H1 (cell line): ENCODE data around the gene FAM53B.

Experiments used
- ASH2L ChIP-seq: fragments of 200-600, 300-600 bp; sonication (generic); IDR thresholded peaks from one replicate; pipeline ENCODE4 v1.7.1; 2017; ENCODE audit warnings: low read length
- BCL11A ChIP-seq, 2 experiments: IDR thresholded peaks; one replicate each; pipeline ENCODE4 v1.6.1; 2011; ENCODE audit warnings: low read depth in 2 of 2, low read length in 2 of 2, mild to moderate bottlenecking in 2 of 2
- EP300 ChIP-seq, 2 experiments: IDR thresholded peaks; 1 replicate in 1 of 2; 2 replicates in 1 of 2; pipeline ENCODE4 v1.6.1; 2011 to 2012; ENCODE audit warnings: low read depth in 2 of 2, low read length in 2 of 2, mild to moderate bottlenecking in 2 of 2, borderline replicate concordance in 1 of 2, inconsistent platforms in 1 of 2, moderate library complexity in 1 of 2
- KDM1A ChIP-seq: fragments of 200-600, 300-600 bp; sonication (generic); IDR thresholded peaks from 2 replicates; pipeline ENCODE4 v1.7.1; 2016; ENCODE audit warnings: mild to moderate bottlenecking, low read length, borderline replicate concordance
- POLR2A ChIP-seq, 2 experiments: IDR thresholded peaks; 1 replicate in 1 of 2; 2 replicates in 1 of 2; pipeline ENCODE4 v1.6.1; 2011; ENCODE audit warnings: low read depth in 2 of 2, low read length in 2 of 2, mild to moderate bottlenecking in 2 of 2; ENCODE audit errors: control extremely low read depth in 1 of 2
- POLR2AphosphoS5 ChIP-seq: IDR thresholded peaks from 2 replicates; pipeline ENCODE4 v1.6.1; 2011; ENCODE audit warnings: low read depth, low read length
- TF ChIP-seq, protein P1 (sequence below): IDR thresholded peaks from 2 replicates; pipeline ENCODE4 v1.6.1; 2012; ENCODE audit warnings: low read length, inconsistent platforms

DNA sequence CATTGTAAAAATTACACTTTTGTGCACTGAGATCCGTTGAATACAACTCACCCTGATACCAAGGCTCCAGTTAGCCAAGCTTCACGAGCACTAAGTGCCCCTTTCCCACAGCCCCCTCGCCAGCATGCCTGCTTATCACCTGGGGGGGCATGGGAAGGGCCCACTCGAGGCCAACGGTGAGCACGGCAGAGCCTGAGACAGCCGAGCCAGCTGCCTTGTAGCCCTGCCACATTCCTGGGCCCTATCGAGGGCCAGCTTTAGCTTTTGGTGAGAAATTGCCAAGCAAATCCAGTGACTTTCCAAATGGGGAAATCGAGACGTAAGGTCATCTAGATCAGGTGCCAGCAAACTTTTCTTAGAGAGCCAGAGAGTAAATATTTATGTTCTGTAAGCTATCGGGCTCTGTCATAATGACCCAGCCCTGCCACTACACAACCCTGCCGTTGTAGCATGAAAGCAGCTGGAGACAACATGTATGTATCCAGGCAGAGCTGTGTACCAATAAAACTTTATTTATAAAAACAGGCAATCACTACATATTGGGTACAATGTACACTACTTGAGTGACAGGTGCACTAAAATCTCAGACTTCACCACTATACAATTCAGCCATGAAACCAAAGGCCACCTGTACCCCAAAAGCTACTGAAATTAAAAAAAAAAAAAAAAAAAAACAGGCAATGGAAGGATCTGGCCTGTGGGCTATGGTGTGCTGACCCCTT is 83.6 kb downstream of the FAM53B start:
- TF ChIP-seq POLR2AphosphoS5 (no peak), EP300 (IDR thresholded peaks at IDR 0.05; ENCODE audit: borderline replicate concordance in 1 of 2, low read depth in 2 of 2, low read length in 2 of 2) (no peak), POLR2A (IDR thresholded peaks at IDR 0.05; ENCODE audit: control extremely low read depth in 1 of 2, low read depth in 2 of 2, low read length in 2 of 2) (no peak), BCL11A (IDR thresholded peaks at IDR 0.05; ENCODE audit: low read depth in 2 of 2, low read length in 2 of 2) (no peak), ASH2L (no peak), KDM1A (no peak)
- TF ChIP-seq, protein P1, sequence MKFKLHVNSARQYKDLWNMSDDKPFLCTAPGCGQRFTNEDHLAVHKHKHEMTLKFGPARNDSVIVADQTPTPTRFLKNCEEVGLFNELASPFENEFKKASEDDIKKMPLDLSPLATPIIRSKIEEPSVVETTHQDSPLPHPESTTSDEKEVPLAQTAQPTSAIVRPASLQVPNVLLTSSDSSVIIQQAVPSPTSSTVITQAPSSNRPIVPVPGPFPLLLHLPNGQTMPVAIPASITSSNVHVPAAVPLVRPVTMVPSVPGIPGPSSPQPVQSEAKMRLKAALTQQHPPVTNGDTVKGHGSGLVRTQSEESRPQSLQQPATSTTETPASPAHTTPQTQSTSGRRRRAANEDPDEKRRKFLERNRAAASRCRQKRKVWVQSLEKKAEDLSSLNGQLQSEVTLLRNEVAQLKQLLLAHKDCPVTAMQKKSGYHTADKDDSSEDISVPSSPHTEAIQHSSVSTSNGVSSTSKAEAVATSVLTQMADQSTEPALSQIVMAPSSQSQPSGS: no peak
